GM19193 (cell line): ENCODE data around the gene SLC15A4.

Experiments
- POLR2A ChIP-seq: IDR thresholded peaks from 4 replicates; pipeline ENCODE4 v1.6.1; 2011; ENCODE audit not compliant: insufficient read depth, insufficient read length; ENCODE audit errors: extremely low read depth

The SLC15A4 gene

DNA sequence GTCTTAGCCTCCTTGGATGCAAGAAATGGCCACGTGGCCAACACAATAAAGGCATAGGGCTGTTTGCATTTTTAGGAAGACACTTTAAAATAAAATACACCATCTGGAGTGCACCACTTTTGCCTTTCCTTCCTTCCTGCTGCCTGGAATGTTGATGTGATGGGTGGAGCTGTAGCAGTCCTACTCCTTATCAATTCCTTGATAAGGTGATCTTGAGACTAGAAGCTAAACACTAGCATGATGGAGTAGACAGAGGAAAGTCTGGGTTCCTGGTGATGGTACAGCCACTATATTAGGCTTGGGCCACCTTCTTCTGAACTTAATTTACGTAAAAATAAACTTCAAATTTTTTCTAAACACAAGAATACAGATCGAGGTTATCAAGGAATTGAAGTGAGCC lies 26.6 kb upstream of the SLC15A4 start:
- TF ChIP-seq POLR2A, result no peak

DNA sequence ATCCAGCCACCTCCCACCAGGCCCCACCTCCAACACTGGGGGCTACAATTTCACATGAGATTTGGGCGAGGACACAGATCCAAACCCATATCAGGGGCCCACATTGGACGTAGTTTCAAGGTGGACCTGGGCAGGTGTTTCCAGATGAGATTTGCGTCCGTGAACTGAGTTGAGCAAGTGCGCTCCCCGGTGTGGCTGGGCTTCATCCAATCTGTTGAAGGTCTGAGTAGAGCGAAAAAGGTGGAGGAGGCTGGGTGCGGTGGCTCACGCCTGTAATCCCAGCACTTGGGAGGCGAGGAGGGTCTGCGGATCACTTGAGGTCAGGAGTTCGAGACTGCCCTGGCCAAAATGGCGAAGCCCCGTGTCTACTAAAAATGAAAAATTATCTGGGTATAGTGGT lies 24.6 kb upstream of the SLC15A4 start:
- TF ChIP-seq POLR2A, result no peak

DNA sequence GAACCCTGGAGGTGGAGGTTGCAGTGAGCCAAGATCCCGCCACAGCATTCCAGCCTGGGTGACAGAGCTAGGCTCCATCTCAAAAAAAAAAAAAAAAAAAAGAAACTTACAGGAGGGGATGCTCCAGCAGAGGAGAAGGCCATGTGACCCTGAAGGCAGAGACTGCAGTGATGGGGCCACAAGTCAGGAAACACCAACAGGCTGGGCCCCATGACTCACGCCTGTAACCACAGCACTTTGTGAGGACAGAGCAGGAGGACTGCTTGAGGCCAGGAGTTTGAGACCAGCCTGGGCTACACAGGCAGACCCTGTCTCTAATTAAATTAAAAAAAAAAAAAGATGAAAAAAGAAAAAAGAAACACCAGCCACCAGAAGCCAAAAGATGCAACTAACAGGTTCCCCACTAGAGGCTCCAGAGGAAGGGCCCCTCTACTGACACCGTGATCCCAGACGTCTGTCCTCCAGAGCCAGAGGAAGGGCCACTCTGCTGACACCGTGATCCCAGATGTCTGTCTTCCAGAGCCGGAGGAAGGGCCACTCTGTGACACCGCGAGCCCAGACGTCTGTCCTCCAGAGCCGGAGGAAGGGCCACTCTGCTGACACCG lies 20.4 kb upstream of the SLC15A4 start:
- no peak for TF ChIP-seq POLR2A

DNA sequence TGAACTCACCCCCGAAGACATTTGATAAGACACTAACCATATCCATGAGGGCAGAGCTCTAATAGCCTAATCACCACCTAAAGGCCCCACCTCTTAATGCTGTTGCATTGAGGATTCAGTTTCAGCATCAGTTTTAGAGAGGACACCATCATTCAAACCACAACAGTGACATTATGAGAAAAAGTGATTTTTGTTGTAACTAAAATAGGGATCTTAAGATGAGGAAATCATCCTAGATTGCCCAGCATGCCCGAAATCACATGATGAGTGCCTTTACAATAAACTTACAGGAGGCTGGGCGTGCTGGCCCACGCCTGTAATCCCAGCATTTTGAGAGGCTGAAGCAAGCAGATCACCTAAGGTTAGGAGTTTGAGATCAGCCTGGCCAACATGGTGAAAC lies 19.8 kb upstream of the SLC15A4 start:
- TF ChIP-seq POLR2A, result no peak

DNA sequence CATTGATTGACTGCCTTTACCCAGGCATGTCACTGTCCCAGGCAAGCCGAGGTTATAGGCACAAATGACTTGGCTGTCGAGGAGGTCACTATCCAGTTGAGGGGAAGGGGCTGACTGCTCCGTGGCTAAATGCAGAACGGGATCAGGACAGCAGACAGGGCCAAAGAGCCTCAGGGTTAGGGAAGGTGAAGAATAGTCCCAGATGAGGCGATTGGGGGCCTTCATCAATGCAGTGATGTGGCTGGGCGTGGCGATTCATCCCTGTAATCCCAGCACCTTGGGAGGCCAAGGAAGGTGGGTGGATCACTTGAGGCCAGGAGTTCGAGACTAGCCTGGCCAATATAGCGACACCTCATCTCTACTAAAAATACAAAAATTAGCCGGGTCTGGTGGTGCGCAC lies 18.8 kb upstream of the SLC15A4 start:
- TF ChIP-seq POLR2A, result no peak

DNA sequence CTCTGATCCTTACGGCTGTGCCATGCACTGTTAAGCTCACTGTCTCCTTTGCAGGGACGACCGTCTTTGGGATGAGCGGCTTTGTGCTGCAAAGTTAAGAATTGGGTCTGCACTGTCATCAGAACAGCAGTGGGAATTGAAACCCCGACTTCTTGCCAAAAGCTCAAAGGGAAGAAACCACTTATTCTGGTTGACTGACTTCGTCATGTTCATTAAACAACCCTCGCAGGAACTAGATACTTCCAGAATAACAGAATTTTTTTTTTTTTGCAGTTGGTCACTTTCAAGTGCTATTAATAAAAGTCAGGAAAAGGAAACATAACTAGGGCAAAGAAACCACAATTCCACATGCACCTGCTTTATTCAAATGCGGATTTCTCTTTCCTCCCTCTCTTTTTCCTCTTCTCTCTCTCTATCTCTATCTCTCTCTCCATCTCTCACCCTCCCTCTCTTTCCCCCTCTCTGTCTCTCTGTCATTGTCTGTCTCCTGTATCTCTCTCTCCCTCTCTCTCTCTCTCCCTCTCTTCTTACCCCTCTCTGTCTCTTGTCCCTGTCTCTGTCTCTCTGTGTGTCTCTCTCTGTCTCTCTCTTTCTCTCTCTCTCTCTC lies 17.2 kb upstream of the SLC15A4 start:
- no peak for TF ChIP-seq POLR2A

DNA sequence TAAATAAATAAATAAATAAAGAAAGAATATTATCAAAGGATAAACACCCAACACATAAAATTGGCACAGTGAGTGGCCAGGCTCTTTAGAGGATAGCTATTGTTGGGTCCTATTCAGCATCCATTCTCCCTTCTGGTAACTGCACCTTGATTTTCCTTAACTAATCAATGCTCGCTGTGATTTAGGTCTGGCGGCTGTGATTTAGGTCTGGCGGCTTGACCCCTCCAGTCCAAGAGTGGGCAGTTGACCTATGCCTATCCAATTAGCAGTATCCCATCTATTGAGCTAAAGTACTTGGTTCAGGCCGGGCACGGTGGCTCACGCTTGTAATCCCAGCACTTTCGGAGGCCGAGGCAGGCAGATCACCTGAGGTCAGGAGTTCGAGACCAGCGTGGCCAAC lies 9.7 kb upstream of the SLC15A4 start:
- no peak for TF ChIP-seq POLR2A

DNA sequence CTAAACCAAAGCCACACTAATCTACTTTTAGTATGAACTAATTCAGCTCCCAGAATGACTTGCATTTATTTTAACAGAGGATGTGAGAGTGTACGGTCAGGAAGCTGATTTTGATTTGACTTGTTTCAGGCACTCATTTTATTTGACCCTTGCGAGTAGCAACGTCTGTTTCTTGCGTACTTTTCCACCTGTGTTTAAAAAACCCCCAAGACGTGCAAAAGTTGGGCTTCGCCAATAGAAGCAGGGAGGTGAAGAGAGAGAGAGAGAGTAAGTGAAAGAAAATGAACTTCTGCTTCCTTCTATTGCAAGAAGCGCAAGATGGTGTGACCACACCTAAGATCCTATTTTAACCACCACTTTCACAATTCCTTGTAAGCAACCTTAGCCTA lies 6.7 kb upstream of the SLC15A4 start:
- TF ChIP-seq POLR2A, result no peak

DNA sequence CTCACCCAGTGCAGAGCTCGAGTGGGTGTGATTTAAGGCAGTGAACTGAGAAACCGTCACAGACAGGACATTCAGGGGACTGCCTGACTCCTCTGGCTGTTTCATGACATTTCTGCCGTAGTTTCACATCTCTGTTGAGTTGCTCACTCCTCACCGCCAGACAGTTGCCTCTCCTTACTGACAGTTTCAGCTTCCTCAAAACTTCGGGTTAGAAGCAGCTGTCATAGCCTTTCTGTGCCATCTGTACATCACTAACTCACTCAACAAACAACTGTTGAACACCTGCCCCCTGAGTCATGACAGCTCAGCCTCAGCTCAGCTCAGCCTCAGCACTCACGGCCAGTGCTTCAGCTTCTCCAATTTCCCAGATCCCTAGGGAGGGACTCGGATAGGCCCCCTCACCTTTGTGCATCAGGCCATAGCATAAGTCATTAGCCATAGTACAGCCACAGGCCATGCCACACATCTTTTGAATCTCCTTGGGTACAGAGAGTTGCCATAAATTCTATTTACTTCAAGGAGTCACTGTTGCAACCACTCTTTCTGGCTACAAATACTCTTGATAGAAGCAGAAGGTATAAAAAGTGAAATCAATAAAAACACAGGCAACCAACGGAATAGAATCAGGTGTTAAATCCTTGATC lies 6.2 kb upstream of the SLC15A4 start:
- peak; percentile 45 for TF ChIP-seq POLR2A

DNA sequence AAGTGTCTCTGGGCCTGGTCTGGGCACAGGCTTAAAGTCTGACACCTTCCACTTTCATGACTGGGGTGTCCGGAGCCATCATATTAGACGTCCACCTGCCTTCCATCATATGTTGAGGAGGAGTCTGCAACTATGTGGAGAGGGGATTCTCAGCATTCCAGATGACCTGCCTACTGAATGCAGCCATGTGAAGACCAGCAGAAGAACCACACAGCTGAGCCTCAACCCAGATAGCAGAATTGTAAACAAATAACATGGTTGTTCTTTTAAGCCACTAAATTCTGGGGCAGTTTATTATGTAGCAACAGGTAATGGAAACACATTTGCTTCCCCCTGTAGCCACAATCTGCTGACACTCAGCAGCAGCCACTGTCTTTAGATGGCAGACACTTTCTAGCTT lies 4.0 kb upstream of the SLC15A4 start:
- TF ChIP-seq POLR2A, result no peak

DNA sequence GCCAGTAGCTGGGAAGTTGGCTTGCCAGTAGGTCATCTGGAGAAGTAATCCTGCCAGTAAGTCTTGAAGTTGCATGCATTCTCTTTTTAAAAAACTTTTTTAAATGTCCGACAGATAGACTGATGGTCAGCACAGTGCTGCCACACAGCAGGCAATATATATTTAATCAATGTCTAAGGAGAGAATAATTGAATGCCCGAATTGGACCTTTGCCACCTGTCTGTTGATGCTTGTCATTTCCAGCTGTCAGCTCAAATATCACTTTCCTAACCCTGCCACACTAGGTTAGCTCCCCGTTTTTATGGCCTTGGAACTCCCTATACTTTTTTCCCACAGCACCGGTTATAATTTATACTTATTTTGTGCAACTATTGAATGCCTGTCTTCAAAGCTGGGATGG lies 2.1 kb upstream of the SLC15A4 start:
- no peak for TF ChIP-seq POLR2A

DNA sequence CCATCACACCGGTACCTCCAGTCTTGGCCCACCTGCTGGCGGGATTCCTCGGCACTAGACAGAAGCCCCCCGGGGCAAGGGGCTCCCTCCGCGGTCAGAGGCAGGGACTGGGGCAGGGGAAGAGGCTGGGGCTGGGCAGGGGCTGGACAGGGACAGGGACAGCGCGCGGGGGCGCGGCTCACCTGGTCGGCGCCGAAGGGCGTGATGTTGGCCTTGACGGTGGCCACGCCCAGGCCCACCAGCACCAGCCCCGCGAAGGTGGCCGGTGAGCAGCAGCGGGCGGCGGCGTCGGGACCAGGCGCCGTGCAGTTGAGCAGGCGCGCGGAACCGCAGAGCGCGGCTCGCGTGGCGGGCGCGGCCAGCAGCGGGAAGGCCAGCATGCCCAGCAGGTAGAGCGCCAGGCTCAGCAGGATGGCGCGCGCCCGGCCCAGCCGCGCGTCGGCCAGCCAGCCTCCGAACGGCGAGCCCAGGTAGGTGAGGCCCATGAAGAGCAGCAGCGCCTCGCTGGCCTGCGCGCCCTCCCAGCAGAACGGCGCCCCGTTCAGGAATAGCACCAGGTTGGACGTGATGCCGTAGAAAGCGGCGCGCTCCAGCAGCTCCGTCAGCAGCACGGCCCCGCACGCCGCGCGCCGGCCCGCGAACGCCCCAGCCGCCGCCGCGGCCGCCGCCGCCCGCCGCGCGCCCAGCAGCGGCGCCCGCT lies 392 bp downstream of the SLC15A4 start:
- TF ChIP-seq POLR2A, result no peak

DNA sequence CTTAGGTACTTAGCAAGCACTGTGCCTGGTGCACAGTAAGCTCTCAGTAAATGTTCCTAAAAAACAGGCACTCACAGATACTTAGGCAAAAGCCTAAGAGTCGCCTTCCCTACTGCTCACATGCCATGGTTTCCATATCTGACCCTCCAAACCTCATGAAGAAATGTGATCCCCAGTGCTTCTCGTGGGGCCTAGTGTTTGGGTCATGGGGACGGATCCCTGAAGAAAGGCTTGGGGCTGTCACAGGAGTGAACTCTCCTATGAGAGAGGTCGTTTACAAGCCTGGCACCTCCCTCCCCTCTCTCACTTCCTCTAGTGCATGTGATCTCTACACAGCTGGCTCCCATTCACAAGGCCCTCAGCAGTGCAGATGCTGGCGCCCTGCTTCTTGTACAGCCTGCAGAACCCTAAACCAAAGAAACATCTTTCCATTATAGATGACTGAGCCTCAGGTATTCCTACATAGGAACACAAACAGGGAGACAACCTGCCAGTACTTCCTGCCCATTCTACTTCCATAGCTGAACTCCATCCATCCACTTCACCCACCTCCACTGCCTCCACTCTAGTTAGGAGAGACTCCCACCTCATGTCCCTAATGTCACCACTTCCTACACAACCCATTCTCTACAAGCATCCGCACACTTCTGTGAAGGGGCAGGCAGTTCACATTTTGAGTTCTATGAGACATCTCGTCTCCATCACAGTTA lies 2.9 kb downstream of the SLC15A4 start:
- peak; percentile 85 for TF ChIP-seq POLR2A

DNA sequence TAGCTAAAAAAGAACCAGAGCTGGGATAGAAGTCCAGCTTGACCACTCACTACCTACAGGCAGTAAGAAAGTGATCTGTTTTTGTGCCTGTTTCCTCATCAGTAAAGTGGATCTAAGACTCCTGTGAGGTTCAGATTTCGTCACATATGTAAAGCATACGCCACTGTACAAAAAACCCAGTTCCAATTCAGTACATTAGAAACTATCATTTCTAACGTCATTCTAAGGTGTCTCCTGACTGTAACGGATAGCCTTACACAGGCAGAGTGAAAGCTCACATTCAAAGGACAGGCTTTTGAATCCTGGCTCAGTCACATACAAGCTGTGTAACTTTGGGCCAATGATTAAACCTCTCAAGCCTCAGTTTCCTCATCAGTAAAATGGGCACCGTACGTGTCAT lies 3.5 kb downstream of the SLC15A4 start:
- no peak for TF ChIP-seq POLR2A
